SK-N-SH treated with all-trans-retinoic acid at 6 μM for 48 hours (cell line): Measurements from ENCODE around the gene DEDD2.
"Not testable (repeated sequence)": the region's sequence is repeated elsewhere in the genome, so short reads cannot be mapped to it uniquely, and the experiment has no call there.

Experiments used
- ARNTL ChIP-seq: fragments of 450-650 bp; formaldehyde crosslinking; IDR thresholded peaks from 2 replicates; pipeline ENCODE4 v1.5.0; 2020; ENCODE audit warnings: low read depth, mild to moderate bottlenecking, moderate library complexity, borderline replicate concordance
- RARB ChIP-seq: fragments of 250-450 bp; sonication (Bioruptor Pico); IDR thresholded peaks from 2 replicates; pipeline ENCODE4 v1.8.0; 2021; ENCODE audit warnings: mild to moderate bottlenecking, moderate library complexity
- TOX ChIP-seq: fragments of 250-450 bp; sonication (Bioruptor Pico); IDR thresholded peaks from 2 replicates; pipeline ENCODE4 v1.8.0; 2021; ENCODE audit warnings: mild to moderate bottlenecking, moderate library complexity, borderline replicate concordance
- ZC3H10 ChIP-seq: fragments of 250-450 bp; sonication (Bioruptor Pico); IDR thresholded peaks from 2 replicates; pipeline ENCODE4 v1.5.1; 2021; ENCODE audit warnings: mild to moderate bottlenecking, moderate library complexity
- ZFP3 ChIP-seq: fragments of 250-450 bp; sonication (Bioruptor Pico); IDR thresholded peaks from 2 replicates; pipeline ENCODE4 v1.5.0; 2020; ENCODE audit warnings: mild to moderate bottlenecking, moderate library complexity
- ZFP30 ChIP-seq: fragments of 450-650 bp; formaldehyde crosslinking; IDR thresholded peaks from 2 replicates; pipeline ENCODE4 v1.5.0; 2022; ENCODE audit warnings: mild to moderate bottlenecking, moderate library complexity
- ZNF8 ChIP-seq: fragments of 450-650 bp; formaldehyde crosslinking; IDR thresholded peaks from 2 replicates; pipeline ENCODE4 v1.5.0; 2020; ENCODE audit warnings: mild to moderate bottlenecking, moderate library complexity
- TF ChIP-seq, protein P1 (sequence below): fragments of 250-450 bp; sonication (Bioruptor Pico); IDR thresholded peaks from 2 replicates; pipeline ENCODE4 v1.5.1; 2020; ENCODE audit warnings: low read depth, mild to moderate bottlenecking, moderate library complexity
- TF ChIP-seq, protein P2 (sequence below): fragments of 250-450 bp; sonication (Bioruptor Pico); IDR thresholded peaks from 2 replicates; pipeline ENCODE4 v1.8.0; 2020; ENCODE audit warnings: mild to moderate bottlenecking, moderate library complexity, borderline replicate concordance
- TF ChIP-seq, protein P3 (sequence below): fragments of 250-450 bp; sonication (Bioruptor Pico); IDR thresholded peaks from 2 replicates; pipeline ENCODE4 v1.5.0; 2020; ENCODE audit warnings: mild to moderate bottlenecking, moderate library complexity
- TF ChIP-seq, protein P4 (sequence below): fragments of 250-450 bp; sonication (Bioruptor Pico); IDR thresholded peaks from 2 replicates; pipeline ENCODE4 v1.8.0; 2021; ENCODE audit warnings: low read depth, mild to moderate bottlenecking, moderate library complexity, borderline replicate concordance
- TF ChIP-seq, protein P5 (sequence below): fragments of 250-450 bp; sonication (Bioruptor Pico); IDR thresholded peaks from 2 replicates; pipeline ENCODE4 v1.5.1; 2021; ENCODE audit warnings: mild to moderate bottlenecking, moderate library complexity

DNA sequence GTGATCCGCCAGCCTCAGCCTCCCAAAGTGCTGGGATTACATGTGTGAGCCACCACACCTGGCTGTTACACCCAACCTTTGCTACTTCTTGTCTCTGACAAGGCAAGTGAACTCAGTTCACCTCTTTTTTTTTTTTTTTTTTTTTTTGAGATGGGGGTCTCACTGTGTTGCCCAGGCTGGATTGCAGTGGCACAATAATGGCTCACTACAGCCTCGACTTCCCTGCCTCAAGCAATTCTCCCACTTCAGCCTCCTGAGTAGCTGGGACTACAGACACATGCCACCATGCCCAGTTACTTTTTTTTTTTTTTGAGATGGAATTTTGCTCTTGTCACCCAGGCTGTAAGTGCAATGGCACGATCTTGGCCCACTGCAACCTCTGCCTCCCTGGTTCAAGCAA is 40.4 kb upstream of the DEDD2 start:
- TF ChIP-seq, protein P1, sequence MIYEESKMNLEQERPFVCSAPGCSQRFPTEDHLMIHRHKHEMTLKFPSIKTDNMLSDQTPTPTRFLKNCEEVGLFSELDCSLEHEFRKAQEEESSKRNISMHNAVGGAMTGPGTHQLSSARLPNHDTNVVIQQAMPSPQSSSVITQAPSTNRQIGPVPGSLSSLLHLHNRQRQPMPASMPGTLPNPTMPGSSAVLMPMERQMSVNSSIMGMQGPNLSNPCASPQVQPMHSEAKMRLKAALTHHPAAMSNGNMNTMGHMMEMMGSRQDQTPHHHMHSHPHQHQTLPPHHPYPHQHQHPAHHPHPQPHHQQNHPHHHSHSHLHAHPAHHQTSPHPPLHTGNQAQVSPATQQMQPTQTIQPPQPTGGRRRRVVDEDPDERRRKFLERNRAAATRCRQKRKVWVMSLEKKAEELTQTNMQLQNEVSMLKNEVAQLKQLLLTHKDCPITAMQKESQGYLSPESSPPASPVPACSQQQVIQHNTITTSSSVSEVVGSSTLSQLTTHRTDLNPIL = not testable (repeated sequence)
- TF ChIP-seq, protein P2, sequence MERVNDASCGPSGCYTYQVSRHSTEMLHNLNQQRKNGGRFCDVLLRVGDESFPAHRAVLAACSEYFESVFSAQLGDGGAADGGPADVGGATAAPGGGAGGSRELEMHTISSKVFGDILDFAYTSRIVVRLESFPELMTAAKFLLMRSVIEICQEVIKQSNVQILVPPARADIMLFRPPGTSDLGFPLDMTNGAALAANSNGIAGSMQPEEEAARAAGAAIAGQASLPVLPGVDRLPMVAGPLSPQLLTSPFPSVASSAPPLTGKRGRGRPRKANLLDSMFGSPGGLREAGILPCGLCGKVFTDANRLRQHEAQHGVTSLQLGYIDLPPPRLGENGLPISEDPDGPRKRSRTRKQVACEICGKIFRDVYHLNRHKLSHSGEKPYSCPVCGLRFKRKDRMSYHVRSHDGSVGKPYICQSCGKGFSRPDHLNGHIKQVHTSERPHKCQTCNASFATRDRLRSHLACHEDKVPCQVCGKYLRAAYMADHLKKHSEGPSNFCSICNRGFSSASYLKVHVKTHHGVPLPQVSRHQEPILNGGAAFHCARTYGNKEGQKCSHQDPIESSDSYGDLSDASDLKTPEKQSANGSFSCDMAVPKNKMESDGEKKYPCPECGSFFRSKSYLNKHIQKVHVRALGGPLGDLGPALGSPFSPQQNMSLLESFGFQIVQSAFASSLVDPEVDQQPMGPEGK (CRISPR knock-in tag) = not testable (repeated sequence)
- TF ChIP-seq, protein P3, sequence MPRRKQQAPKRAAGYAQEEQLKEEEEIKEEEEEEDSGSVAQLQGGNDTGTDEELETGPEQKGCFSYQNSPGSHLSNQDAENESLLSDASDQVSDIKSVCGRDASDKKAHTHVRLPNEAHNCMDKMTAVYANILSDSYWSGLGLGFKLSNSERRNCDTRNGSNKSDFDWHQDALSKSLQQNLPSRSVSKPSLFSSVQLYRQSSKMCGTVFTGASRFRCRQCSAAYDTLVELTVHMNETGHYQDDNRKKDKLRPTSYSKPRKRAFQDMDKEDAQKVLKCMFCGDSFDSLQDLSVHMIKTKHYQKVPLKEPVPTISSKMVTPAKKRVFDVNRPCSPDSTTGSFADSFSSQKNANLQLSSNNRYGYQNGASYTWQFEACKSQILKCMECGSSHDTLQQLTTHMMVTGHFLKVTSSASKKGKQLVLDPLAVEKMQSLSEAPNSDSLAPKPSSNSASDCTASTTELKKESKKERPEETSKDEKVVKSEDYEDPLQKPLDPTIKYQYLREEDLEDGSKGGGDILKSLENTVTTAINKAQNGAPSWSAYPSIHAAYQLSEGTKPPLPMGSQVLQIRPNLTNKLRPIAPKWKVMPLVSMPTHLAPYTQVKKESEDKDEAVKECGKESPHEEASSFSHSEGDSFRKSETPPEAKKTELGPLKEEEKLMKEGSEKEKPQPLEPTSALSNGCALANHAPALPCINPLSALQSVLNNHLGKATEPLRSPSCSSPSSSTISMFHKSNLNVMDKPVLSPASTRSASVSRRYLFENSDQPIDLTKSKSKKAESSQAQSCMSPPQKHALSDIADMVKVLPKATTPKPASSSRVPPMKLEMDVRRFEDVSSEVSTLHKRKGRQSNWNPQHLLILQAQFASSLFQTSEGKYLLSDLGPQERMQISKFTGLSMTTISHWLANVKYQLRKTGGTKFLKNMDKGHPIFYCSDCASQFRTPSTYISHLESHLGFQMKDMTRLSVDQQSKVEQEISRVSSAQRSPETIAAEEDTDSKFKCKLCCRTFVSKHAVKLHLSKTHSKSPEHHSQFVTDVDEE (CRISPR knock-in tag) = not testable (repeated sequence)
- TF ChIP-seq ZFP3; ZC3H10 (CRISPR knock-in tag); ARNTL; ZFP30 (CRISPR knock-in tag); ZNF8 (CRISPR knock-in tag); TOX; RARB (CRISPR knock-in tag): not testable (repeated sequence)
- TF ChIP-seq, protein P4, sequence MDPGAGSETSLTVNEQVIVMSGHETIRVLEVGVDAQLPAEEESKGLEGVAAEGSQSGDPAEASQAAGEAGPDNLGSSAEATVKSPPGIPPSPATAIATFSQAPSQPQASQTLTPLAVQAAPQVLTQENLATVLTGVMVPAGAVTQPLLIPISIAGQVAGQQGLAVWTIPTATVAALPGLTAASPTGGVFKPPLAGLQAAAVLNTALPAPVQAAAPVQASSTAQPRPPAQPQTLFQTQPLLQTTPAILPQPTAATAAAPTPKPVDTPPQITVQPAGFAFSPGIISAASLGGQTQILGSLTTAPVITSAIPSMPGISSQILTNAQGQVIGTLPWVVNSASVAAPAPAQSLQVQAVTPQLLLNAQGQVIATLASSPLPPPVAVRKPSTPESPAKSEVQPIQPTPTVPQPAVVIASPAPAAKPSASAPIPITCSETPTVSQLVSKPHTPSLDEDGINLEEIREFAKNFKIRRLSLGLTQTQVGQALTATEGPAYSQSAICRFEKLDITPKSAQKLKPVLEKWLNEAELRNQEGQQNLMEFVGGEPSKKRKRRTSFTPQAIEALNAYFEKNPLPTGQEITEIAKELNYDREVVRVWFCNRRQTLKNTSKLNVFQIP (CRISPR knock-in tag) = not testable (repeated sequence)
- TF ChIP-seq, protein P5, sequence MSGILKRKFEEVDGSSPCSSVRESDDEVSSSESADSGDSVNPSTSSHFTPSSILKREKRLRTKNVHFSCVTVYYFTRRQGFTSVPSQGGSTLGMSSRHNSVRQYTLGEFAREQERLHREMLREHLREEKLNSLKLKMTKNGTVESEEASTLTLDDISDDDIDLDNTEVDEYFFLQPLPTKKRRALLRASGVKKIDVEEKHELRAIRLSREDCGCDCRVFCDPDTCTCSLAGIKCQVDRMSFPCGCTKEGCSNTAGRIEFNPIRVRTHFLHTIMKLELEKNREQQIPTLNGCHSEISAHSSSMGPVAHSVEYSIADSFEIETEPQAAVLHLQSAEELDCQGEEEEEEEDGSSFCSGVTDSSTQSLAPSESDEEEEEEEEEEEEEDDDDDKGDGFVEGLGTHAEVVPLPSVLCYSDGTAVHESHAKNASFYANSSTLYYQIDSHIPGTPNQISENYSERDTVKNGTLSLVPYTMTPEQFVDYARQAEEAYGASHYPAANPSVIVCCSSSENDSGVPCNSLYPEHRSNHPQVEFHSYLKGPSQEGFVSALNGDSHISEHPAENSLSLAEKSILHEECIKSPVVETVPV = not testable (repeated sequence)
